ENCODE results near the gene SRCIN1. TPM values are rescaled to one million over a fixed set of nuclear protein-coding genes. Genes with fewer than 3 reads are reported as not detected.
"Not testable (repeated sequence)": the region's sequence is repeated elsewhere in the genome, so short reads cannot be mapped to it uniquely, and the experiment has no call there.

SRCIN1 gene, protein sequence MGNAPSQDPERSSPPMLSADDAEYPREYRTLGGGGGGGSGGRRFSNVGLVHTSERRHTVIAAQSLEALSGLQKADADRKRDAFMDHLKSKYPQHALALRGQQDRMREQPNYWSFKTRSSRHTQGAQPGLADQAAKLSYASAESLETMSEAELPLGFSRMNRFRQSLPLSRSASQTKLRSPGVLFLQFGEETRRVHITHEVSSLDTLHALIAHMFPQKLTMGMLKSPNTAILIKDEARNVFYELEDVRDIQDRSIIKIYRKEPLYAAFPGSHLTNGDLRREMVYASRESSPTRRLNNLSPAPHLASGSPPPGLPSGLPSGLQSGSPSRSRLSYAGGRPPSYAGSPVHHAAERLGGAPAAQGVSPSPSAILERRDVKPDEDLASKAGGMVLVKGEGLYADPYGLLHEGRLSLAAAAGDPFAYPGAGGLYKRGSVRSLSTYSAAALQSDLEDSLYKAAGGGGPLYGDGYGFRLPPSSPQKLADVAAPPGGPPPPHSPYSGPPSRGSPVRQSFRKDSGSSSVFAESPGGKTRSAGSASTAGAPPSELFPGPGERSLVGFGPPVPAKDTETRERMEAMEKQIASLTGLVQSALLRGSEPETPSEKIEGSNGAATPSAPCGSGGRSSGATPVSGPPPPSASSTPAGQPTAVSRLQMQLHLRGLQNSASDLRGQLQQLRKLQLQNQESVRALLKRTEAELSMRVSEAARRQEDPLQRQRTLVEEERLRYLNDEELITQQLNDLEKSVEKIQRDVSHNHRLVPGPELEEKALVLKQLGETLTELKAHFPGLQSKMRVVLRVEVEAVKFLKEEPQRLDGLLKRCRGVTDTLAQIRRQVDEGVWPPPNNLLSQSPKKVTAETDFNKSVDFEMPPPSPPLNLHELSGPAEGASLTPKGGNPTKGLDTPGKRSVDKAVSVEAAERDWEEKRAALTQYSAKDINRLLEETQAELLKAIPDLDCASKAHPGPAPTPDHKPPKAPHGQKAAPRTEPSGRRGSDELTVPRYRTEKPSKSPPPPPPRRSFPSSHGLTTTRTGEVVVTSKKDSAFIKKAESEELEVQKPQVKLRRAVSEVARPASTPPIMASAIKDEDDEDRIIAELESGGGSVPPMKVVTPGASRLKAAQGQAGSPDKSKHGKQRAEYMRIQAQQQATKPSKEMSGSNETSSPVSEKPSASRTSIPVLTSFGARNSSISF
- polyA plus RNA-seq (ENCODE audit: insufficient read depth in 1 of 5, insufficient read length in 5 of 5, low replicate concordance in 1 of 5), result 10 to 100 TPM in 2 of 5 donors, 1 to 10 TPM in 3; 5.8 to 10.8 (median 8.8) TPM
- long read RNA-seq, donor 1, result 0 reads
- long read RNA-seq, donor 2, result 0 reads
- long read RNA-seq, donor 3, result 0 reads
- long read RNA-seq, donor 4, result 0 reads
- long read RNA-seq, donor 5, result 0 reads
- long read RNA-seq, donor 6, result 0 reads
- long read RNA-seq, donor 7, partial matches to known transcripts, result 0 of 2 reads
- long read RNA-seq, donor 7, other reads (novel, unspliced or antisense), result 0 of 2 reads
- long read RNA-seq, donor 8, result 0 reads

DNA sequence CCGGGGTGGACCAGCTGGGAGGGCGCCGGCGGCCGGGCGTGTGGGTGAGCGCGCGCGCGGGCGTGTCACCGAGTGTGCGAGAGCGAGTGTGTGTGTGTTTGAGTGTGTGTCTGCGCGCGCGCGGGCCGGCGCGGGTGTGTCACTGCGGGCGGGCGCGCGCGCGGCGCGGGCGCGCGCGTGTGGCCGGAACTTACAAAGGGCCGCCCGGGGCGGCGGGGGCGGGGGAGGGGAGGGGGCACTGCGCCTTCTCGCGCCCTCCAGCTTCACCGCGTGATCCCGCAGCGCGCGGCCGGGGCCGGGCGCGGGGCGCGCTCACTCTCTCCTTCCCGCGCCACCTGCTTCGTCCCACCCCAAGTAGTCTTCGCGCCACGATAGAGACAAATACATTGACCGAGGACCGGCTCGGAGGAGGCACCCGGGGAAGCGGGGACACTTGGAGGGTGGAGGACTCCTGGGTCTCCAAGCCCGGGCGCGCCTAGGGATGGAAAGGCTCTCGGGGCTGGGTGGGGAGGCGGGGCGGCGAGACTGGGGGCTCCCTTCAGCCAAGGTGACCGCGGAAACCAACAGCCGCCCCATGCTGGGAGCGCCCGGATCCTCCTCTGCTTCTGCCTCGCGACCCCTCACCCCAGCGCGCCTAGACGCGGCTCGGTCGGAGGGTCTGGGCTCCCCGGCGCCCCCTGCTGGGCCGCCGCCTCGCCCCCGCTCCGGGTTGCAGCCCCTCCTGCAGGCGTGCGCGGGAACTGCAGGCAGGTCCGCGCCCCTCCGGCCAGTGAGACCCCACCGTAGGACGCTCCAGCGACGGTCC is at the start of gene SRCIN1:
Gene SRCIN1, minus strand, starts transcription at position 112 of the 805 bp plus-strand sequence. CDS start 247 bp downstream, outside the sequence.
- DNase-seq, result no peak

- no peak for DNase-seq
Measured at GRCh38 chr17:38654411-38655398, 49.0 kb upstream of the SRCIN1 start.

- no peak for DNase-seq
Measured at GRCh38 chr17:38653679-38654078, 47.9 kb upstream of the SRCIN1 start.

GRCh38 chr17:38653230-38653629 is 47.5 kb upstream of the SRCIN1 start:
- DNase-seq, result no peak

DNA sequence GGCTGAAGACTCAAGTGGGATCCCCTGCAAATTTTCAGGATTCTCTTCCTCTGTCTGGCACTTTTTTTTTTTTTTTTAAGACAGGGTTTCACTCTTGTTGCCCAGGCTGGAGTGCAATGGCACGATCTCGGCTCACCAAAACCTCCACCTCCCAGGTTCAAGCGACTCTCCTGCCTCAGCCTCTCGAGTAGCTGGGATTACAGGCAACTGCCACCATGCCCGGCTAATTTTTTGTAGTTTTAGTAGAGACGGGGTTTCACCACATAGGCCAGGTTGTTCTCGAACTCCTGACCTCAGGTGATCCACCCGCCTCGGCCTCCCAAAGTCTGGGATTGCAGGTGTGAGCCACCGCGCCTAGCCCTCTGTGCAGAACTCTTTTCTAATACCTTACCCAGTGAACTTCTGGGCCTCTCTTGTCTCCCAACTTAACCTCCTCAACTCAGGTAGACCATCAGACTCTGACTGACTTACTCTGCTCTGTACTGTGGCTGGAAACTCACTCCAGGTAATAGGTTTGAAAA is 45.0 kb upstream of the SRCIN1 start:
- not testable (repeated sequence) for DNase-seq

DNA sequence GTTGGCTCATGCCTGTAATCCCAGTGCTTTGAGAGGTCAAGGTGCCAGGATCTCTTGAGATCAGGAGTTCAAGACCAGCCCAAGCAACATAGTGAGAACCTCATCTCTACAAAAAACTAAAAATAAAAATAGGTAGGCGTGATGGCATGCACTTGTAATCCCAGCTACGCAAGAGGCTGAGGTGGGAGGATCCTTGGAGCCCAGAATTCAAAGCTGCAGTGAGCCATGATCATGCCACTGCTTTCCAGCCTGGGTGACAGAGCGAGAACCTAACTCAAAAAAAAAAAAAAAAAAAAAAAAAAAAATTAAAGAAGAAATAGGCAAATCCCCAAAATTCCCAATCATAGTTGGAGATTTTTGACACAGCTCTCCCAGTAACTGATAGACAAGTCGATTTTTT is 32.2 kb upstream of the SRCIN1 start:
- no peak for DNase-seq

GRCh38 chr17:38636054-38636453 is 30.3 kb upstream of the SRCIN1 start:
- no peak for DNase-seq

DNA sequence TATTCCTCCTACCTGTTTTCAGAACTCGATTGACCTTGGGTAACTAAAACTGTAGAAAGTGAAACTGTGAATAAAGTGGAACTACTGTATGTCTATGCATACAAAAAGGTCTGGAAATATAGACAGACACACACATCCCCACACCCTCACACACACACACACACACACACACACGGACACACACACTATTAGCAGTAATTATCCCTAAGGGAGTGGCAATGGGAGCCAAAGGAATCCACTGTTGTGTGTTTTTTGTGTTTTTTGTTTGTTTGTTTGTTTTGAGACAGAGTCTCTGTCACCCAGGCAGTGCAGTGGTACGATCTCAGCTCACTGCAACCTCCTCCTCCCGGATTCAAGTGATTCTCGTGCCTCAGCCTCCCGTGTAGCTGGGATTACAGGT is 26.6 kb upstream of the SRCIN1 start:
- DNase-seq, result no peak

- no peak for DNase-seq
Measured at GRCh38 chr17:38628441-38628840, 22.7 kb upstream of the SRCIN1 start.

GRCh38 chr17:38627957-38628356 is 22.2 kb upstream of the SRCIN1 start:
- no peak for DNase-seq

DNA sequence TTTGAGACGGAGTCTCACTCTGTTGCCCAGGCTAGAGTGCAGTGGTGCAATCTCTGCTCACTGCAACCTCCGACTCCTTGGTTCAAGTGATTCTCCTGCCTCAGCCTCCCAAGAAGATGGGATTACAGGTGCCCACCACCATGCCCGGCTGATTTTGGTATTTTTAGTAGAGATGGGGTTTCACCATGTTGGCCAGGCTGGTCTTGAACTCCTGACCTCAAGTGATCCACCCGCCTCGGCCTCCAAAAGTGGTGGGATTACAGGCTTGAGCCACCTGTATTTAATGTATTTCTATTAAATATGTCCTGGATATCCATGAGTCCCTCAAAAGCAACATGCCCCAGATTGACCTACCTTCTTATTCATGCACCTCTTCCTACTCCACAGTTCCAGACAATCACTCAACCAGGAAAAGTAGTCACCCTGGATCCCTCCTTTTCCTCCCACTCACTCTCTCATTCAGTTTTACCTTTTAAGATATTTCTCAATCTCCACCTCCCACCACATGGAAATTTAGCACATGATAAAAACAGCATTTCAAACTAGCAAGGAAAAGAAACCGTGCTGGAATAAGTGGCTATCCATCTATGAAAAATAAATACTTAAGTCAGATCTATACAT is 21.0 kb upstream of the SRCIN1 start:
- DNase-seq, result not testable (repeated sequence)

DNA sequence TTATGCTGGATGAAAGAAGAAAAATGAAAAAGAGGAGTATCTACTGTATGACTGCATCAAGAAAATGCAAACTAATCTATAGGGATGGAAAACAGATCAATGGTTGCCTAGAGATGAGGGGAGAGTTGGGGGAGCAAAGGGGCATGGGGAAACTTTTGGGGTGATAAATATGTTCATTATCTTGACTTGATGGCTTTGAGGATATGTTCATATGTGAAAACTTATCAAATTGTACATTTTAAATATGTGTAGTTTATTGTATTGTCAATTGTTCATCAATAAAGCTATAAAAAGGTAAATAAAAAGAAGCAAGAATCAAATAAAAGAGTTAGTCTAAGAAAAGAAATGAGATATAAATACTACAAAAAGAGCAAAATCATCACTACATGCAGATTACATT is 19.7 kb upstream of the SRCIN1 start:
- no peak for DNase-seq

GRCh38 chr17:38624782-38625355 is 19.1 kb upstream of the SRCIN1 start:
- DNase-seq, result not testable (repeated sequence)

GRCh38 chr17:38621538-38621937 is 15.8 kb upstream of the SRCIN1 start:
- no peak for DNase-seq

DNA sequence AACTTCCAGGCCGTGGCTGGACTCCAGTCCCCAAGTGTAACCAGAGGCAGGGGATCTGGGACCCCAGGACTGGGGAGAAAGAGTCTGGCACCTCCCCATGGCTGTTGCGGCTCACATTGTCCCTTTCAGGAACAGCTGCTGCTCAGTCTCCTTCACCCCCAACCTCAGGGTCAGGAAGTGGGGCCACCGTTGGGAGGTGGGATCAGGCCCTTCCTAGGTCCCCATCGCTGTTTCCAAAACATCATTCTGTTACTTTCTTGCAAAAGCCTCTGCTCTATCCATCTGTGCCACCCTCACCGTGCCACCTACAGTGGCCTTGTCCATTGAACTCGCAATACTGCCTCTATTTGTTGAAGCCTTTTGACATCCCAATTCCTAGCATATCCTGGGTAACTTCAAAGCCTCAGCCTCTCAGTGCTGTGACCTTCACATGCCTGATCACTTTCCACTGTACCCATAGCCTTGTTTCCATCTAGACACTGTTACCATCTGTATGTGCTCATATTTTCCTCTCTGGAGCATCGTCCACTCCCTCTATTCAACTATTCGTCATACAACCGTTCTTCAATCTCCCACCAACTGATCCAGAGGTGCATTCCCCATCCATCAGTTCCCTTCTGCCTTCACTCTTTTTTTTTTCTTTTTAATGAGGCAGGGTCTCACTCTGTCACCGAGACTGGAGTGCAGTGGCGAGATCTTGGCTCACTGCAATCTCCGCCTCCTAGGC is 15.0 kb upstream of the SRCIN1 start:
- DNase-seq, result no peak

DNA sequence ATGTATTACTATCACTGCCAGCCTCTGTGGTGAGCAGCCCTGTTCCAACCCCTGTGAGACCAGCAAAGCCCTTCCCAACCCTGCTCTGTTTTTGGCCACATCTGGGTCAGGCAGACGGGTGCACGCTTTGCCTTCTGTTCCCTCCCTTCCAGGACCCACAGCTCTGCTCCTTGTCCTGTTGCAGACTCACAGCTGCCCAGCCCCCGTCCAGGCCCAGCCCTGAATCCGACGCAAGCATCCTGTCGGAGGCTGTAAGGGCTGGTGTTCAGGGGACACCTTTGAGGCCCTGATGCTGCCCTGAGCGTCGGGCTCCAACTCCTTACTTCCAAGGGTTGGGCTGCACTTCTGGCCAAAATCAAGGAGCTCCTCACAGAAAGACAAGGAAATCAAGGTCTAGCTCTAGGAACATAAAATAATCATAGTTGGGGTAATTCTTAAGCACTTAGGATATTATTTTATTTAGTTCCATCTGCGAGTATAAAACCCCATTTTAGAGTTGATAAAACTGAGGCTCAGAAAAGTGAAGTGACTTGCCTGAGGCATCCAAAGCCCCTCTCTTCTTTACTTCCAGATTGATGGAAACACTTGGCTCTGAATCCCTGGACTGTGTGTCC is 14.3 kb upstream of the SRCIN1 start:
- DNase-seq, result no peak

DNA sequence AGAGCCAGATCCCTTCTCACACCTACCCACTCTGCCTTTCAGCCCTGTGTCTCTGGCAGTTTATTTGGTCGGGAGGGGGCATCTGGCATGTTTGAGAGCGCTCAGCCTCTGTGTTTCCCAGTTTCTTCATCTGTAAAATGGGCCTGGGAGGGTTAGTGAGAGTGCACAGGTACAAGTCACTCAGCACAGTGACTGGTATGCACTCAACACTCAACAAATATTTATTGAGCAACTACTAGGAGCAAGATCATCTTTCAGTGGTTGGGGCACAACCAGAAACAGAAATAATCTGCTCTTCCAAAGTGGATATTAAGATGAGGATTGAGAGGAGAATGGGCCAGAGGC is 13.7 kb upstream of the SRCIN1 start:
- DNase-seq, result no peak

All from right lung (tissue), 10 donors.